H1 (cell line): ENCODE data around the gene NAA16. TPM values are rescaled to one million over a fixed set of nuclear protein-coding genes. Genes with fewer than 3 reads are reported as not detected.

Experiments
- CTCF ChIA-PET: fragments of 300-600 bp; sonication (Branson Sonifier 250); formaldehyde crosslinking; loops from one replicate; lab custom pipeline; 2021; ENCODE audit not compliant: partially characterized antibody; lab: Charles Lee
- POLR2A ChIA-PET: fragments of 300-600 bp; sonication (Branson Sonifier 250); formaldehyde crosslinking; loops from one replicate; lab custom pipeline; 2021; ENCODE audit warnings: inconsistent platforms; ENCODE audit not compliant: partially characterized antibody; lab: Charles Lee
- DNase-seq, 2 experiments: peaks; one replicate each; pipeline versions ENCODE4 v3.0.0 to v3.0.0-alpha.2; 2010 to 2022; ENCODE audit warnings: low spot score in 2 of 2, low read depth in 1 of 2, mixed read lengths in 1 of 2
- FAIRE-seq: peaks from 2 replicates; lab custom pipeline; 2011; peaks lifted over from hg19 to GRCh38; lab: Jason Lieb, UNC
- H2AFZ ChIP-seq: 2 replicates; pipeline ENCODE4 v1.8.1; 2012; ENCODE audit warnings: low read length, inconsistent platforms
- H2AK5ac ChIP-seq: 2 replicates; pipeline ENCODE4 v1.6.1; 2013; ENCODE audit warnings: low read depth, low read length
- H2BK120ac ChIP-seq: replicated peaks from 2 replicates; pipeline ENCODE3; 2013; ENCODE audit warnings: low read depth, low read length, inconsistent platforms
- H2BK12ac ChIP-seq: 2 replicates; pipeline ENCODE4 v1.6.1; 2013; ENCODE audit warnings: low read depth, low read length
- H2BK15ac ChIP-seq: 2 replicates; pipeline ENCODE4 v1.6.1; 2013; ENCODE audit warnings: low read length
- H2BK20ac ChIP-seq: 2 replicates; pipeline ENCODE4 v1.6.1; 2013; ENCODE audit warnings: low read length
- H2BK5ac ChIP-seq: 2 replicates; pipeline ENCODE4 v1.6.1; 2013; ENCODE audit warnings: low read depth, low read length
- H3K14ac ChIP-seq: 2 replicates; pipeline ENCODE4 v1.6.1; 2013; ENCODE audit warnings: inconsistent platforms; ENCODE audit not compliant: insufficient read length
- H3K18ac ChIP-seq: 2 replicates; pipeline ENCODE4 v1.6.1; 2013; ENCODE audit warnings: low read length; ENCODE audit errors: extremely low read depth
- H3K23ac ChIP-seq: 2 replicates; pipeline ENCODE4 v1.6.1; 2013; ENCODE audit warnings: inconsistent platforms; ENCODE audit not compliant: insufficient read length
- H3K23me2 ChIP-seq: 2 replicates; pipeline ENCODE4 v1.6.1; 2013; ENCODE audit warnings: low read depth, low read length
- H3K27ac ChIP-seq: 2 replicates; pipeline ENCODE4 v1.6.1; 2011; ENCODE audit warnings: low read depth, low read length, inconsistent platforms
- H3K27me3 ChIP-seq, 4 experiments: replicated peaks in 1 of 4; 1 replicate in 1 of 4; 2 replicates in 3 of 4; pipeline versions ENCODE4 v1.6.1 to v1.8.1; 2011 to 2013; ENCODE audit warnings: low read length in 3 of 4, mild to moderate bottlenecking in 3 of 4, inconsistent platforms in 2 of 4, mixed read lengths in 2 of 4, moderate library complexity in 1 of 4; ENCODE audit not compliant: control insufficient read depth in 3 of 4, insufficient read depth in 3 of 4; ENCODE audit errors: extremely low read depth in 1 of 4
- H3K36me3 ChIP-seq, 4 experiments: 2 replicates each; pipeline versions ENCODE4 v1.6.1 to v1.8.1; 2011 to 2013; ENCODE audit warnings: mild to moderate bottlenecking in 4 of 4, low read length in 3 of 4, moderate library complexity in 2 of 4, control low read depth in 1 of 4, inconsistent platforms in 1 of 4; ENCODE audit not compliant: insufficient read depth in 4 of 4, control insufficient read depth in 2 of 4
- H3K4ac ChIP-seq: replicated peaks from 2 replicates; pipeline ENCODE3; 2013; ENCODE audit warnings: low read length, low read depth, mixed read lengths, inconsistent platforms; ENCODE audit not compliant: insufficient read length
- H3K4me1 ChIP-seq, 4 experiments: replicated peaks in 1 of 4; 1 replicate in 1 of 4; 2 replicates in 3 of 4; pipeline versions ENCODE4 v1.6.1 to v1.8.1; 2011 to 2013; ENCODE audit warnings: low read length in 3 of 4, inconsistent platforms in 2 of 4, mixed read lengths in 1 of 4; ENCODE audit not compliant: insufficient read depth in 4 of 4, control insufficient read depth in 3 of 4
- H3K4me2 ChIP-seq, 2 experiments: 2 replicates each; pipeline versions ENCODE4 v1.6.1 to v1.8.1; 2011 to 2013; ENCODE audit warnings: low read depth in 2 of 2, low read length in 2 of 2, control low read depth in 1 of 2, inconsistent platforms in 1 of 2, mild to moderate bottlenecking in 1 of 2; ENCODE audit not compliant: insufficient read depth in 1 of 2
- H3K4me3 ChIP-seq, 4 experiments: fragments of 200-600, 300-600 bp in 1 of 4; sonication (generic), shearing (Covaris generic), sonication (Bioruptor Twin) in 1 of 4; 2 replicates each; pipeline versions ENCODE4 v1.5.1 to v1.8.1; 2011 to 2016; ENCODE audit warnings: low read length in 4 of 4, low read depth in 3 of 4, control low read depth in 2 of 4, inconsistent platforms in 2 of 4, mild to moderate bottlenecking in 2 of 4, mixed read lengths in 1 of 4, moderate library complexity in 1 of 4; ENCODE audit not compliant: insufficient read depth in 2 of 4; ENCODE audit errors: extremely low read depth in 1 of 4
- H3K56ac ChIP-seq: replicated peaks from 2 replicates; pipeline ENCODE3; 2013; ENCODE audit warnings: low read depth, mild to moderate bottlenecking, mixed read lengths, low read length, inconsistent platforms; ENCODE audit not compliant: insufficient read length
- H3K79me1 ChIP-seq: 2 replicates; pipeline ENCODE4 v1.6.1; 2013; ENCODE audit warnings: low read depth, low read length, control low read depth
- H3K79me2 ChIP-seq, 2 experiments: 2 replicates each; pipeline versions ENCODE4 v1.6.1 to v1.8.1; 2012 to 2013; ENCODE audit warnings: low read length in 2 of 2, mild to moderate bottlenecking in 2 of 2, inconsistent platforms in 1 of 2; ENCODE audit not compliant: insufficient read depth in 2 of 2, control insufficient read depth in 1 of 2
- H3K9ac ChIP-seq, 4 experiments: replicated peaks in 1 of 4; 1 replicate in 1 of 4; 2 replicates in 3 of 4; pipeline versions ENCODE4 v1.6.1 to v1.8.1; 2011 to 2013; ENCODE audit warnings: low read depth in 3 of 4, low read length in 3 of 4, control low read depth in 2 of 4, mild to moderate bottlenecking in 2 of 4, moderate library complexity in 2 of 4, inconsistent platforms in 1 of 4; ENCODE audit errors: extremely low read depth in 1 of 4
- H3K9me3 ChIP-seq, 2 experiments: 2 replicates each; pipeline versions ENCODE4 v1.6.1 to v1.8.1; 2012 to 2013; ENCODE audit warnings: mild to moderate bottlenecking in 2 of 2, moderate library complexity in 2 of 2, control low read depth in 1 of 2, inconsistent platforms in 1 of 2, low read depth in 1 of 2, low read length in 1 of 2, mixed read lengths in 1 of 2; ENCODE audit not compliant: insufficient read depth in 2 of 2
- H4K20me1 ChIP-seq, 2 experiments: replicated peaks in 1 of 2; 2 replicates each; pipeline versions ENCODE3 to v1.8.1; 2011 to 2013; ENCODE audit warnings: inconsistent platforms in 2 of 2, low read length in 2 of 2, mild to moderate bottlenecking in 1 of 2; ENCODE audit not compliant: insufficient read depth in 2 of 2, control insufficient read depth in 1 of 2
- H4K5ac ChIP-seq: 2 replicates; pipeline ENCODE4 v1.6.1; 2013; ENCODE audit warnings: low read length, low read depth, mixed read lengths, inconsistent platforms; ENCODE audit not compliant: insufficient read length
- H4K8ac ChIP-seq: 2 replicates; pipeline ENCODE4 v1.8.0; 2013; ENCODE audit warnings: mild to moderate bottlenecking, moderate library complexity, low read length, inconsistent platforms; ENCODE audit not compliant: insufficient read depth; ENCODE audit errors: extremely low read depth
- H4K91ac ChIP-seq: replicated peaks from 2 replicates; pipeline ENCODE3; 2013; ENCODE audit warnings: low read length, mixed read lengths, inconsistent platforms; ENCODE audit not compliant: insufficient read length
- HDAC2 ChIP-seq, 2 experiments: fragments of 300-600 bp in 1 of 2; sonication (generic) in 1 of 2; IDR thresholded peaks; 2 replicates each; pipeline ENCODE4 v1.6.1; 2011 to 2012; ENCODE audit warnings: low read depth in 2 of 2, low read length in 2 of 2, mild to moderate bottlenecking in 2 of 2, moderate library complexity in 2 of 2, borderline replicate concordance in 1 of 2, inconsistent platforms in 1 of 2
- PHF8 ChIP-seq: fragments of 200-600 bp; sonication (generic); conservative IDR thresholded peaks from 2 replicates; pipeline ENCODE4 v1.7.1; 2012; ENCODE audit warnings: low read depth, mild to moderate bottlenecking, inconsistent platforms, low read length, moderate library complexity
- RFX5 ChIP-seq: IDR thresholded peaks from 2 replicates; pipeline ENCODE4 v1.6.1; 2011; ENCODE audit warnings: low read depth, low read length, improper control_type of control experiment, borderline replicate concordance
- SAP30 ChIP-seq: fragments of 300-600 bp; sonication (generic); IDR thresholded peaks from 2 replicates; pipeline ENCODE4 v1.7.1; 2012; ENCODE audit warnings: low read length, moderate library complexity, mild to moderate bottlenecking, inconsistent platforms; ENCODE audit not compliant: insufficient read depth, insufficient replicate concordance
- polyA plus RNA-seq, 7 experiments: library from polyadenylated mRNA; depleted of rRNA in 3 of 7; stranded (reverse) in 5 of 7; unstranded in 2 of 7; fragments of >200 nt in 5 of 7; fragments of 200-250 nt in 2 of 7; gene quantifications; 1 replicate in 5 of 7; 2 replicates in 1 of 7; 4 replicates in 1 of 7; pipeline versions ENCODE4 v1.2.1 to v1.2.3, GENCODE V29; 2011 to 2013; ENCODE audit warnings: missing spikeins in 2 of 7, mixed read lengths in 2 of 7
- total RNA-seq: library from RNA; stranded (reverse); fragmentation: NEBNext Ultra II Directional; extraction: Animal tissue kit (Norgen Biotek cat#: 25700); gene quantifications from 2 replicates; pipeline ENCODE4 v1.2.1, GENCODE V29; 2021

The NAA16 gene
- total and polyA plus RNA-seq, 2 of the 8 experiments (the other 6 are each of a cell fraction or from before 2014, with no cell fraction given) = 11.4 to 40.0 TPM

- Histone ChIP-seq H4K5ac (no peak overlapping the region), H3K4me1 (no peaks in the 10 kb centered on the region), H2AK5ac (no peak overlapping the region), H2BK12ac (no peak overlapping the region), H2BK5ac (no peak overlapping the region), H2AFZ (no peak overlapping the region), H3K18ac (no peak overlapping the region), H4K20me1 (no peaks in the 10 kb centered on the region), H4K91ac (no peak overlapping the region), H3K36me3 (no peaks in the 10 kb centered on the region), H3K9ac (no peak overlapping the region), H2BK120ac (no peak overlapping the region), H2BK20ac (no peak overlapping the region), H3K27me3 (no peaks in the 10 kb centered on the region), H3K4me2 (no peak overlapping the region), H4K8ac (no peak overlapping the region), H3K23me2 (0 out of 2 replicates have a peak, but pooled peaks cover 3% of the 10 kb centered on the region), H3K56ac (no peak overlapping the region), H3K14ac (no peak overlapping the region), H2BK15ac (no peak overlapping the region), H3K79me1 (no peaks in the 10 kb centered on the region), H3K4ac (no peak overlapping the region), H3K23ac (no peak overlapping the region), H3K27ac (no peak overlapping the region), H3K79me2 (no peaks in the 10 kb centered on the region), H3K9me3 (peaks cover 30 to 35% of the 10 kb centered on the region in 2 experiments), H3K4me3 (no peak overlapping the region)
- ChIA-PET CTCF (interaction anchor here (0.6 to 1.2 kb wide), 2 partner anchors 9 to 44 kb away, joined by 3 read pairs; no protein-coding TSS in a partner anchor), POLR2A (interaction anchor here (1.7 kb wide), 1 partner anchor 10 kb away, joined by 5 read pairs; no protein-coding TSS in a partner anchor)
- DNase-seq (no peak), FAIRE-seq (no peak)
- TF ChIP-seq RFX5 (no peak), SAP30 (no peak), PHF8 (no peak), HDAC2 (IDR thresholded peaks at IDR 0.05; ENCODE audit: borderline replicate concordance in 1 of 2, low read depth in 2 of 2, low read length in 2 of 2) (no peak)
- TF ChIP-seq, all 59 proteins: peak for 0
Measured at GRCh38 chr13:41267106-41267505, 44.0 kb upstream of the NAA16 start.
